SK-N-SH (cell line): Measurements from ENCODE around the gene JAKMIP1. TPM values are rescaled to one million over a fixed set of nuclear protein-coding genes. Genes with fewer than 3 reads are reported as not detected.

ENCODE experiments used
- CTCF ChIA-PET: fragments of 300-600, 350-600 bp; formaldehyde crosslinking; extraction: SDS; loops from one replicate; lab custom pipeline; 2021; lab: Yijun Ruan, JAX
- POLR2A ChIA-PET: fragments of 350-600 bp; sonication (Branson Sonifier 250); formaldehyde crosslinking; extraction: SDS; loops from one replicate; lab custom pipeline; 2020; ENCODE audit warnings: antibody characterized with exemption, inconsistent platforms; lab: Yijun Ruan, JAX
- DNase-seq: peaks from one replicate; pipeline ENCODE4 v3.0.0; 2012
- H2AFZ ChIP-seq: fragments of 200-600 bp; sonication (generic); 2 replicates; pipeline ENCODE4 v1.8.1; 2016; ENCODE audit warnings: antibody characterized with exemption, mild to moderate bottlenecking, low read depth
- H3F3A ChIP-seq: fragments of 200-600 bp; sonication (generic); replicated peaks from 2 replicates; pipeline ENCODE3; 2016; ENCODE audit warnings: antibody characterized with exemption, mild to moderate bottlenecking; ENCODE audit not compliant: insufficient read depth
- H3K27ac ChIP-seq, 2 experiments: fragments of 200-500 bp in 1 of 2; fragments of 200-600 bp in 1 of 2; sonication (Bioruptor generic) in 1 of 2; sonication (generic), shearing (Covaris generic) in 1 of 2; 2 replicates each; pipeline versions ENCODE4 v1.5.1 to v1.6.1; 2014 to 2016; ENCODE audit warnings: low read depth in 2 of 2, inconsistent platforms in 1 of 2, low read length in 1 of 2, mild to moderate bottlenecking in 1 of 2, mixed read lengths in 1 of 2
- H3K27me3 ChIP-seq: fragments of 200-600 bp; sonication (generic), shearing (Covaris generic); 2 replicates; pipeline ENCODE4 v1.6.1; 2016; ENCODE audit warnings: mixed run types; ENCODE audit not compliant: insufficient read depth
- H3K36me3 ChIP-seq, 2 experiments: fragments of 200-500 bp in 1 of 2; fragments of 200-600 bp in 1 of 2; sonication (Bioruptor generic) in 1 of 2; sonication (generic) in 1 of 2; replicated peaks in 1 of 2; 2 replicates each; pipeline versions ENCODE3 to v1.5.1; 2014 to 2016; ENCODE audit warnings: low read length in 1 of 2, mild to moderate bottlenecking in 1 of 2; ENCODE audit not compliant: insufficient read depth in 2 of 2, control insufficient read depth in 1 of 2
- H3K4me1 ChIP-seq, 2 experiments: fragments of 200-500 bp in 1 of 2; fragments of 200-600 bp in 1 of 2; sonication (Bioruptor generic) in 1 of 2; sonication (generic), shearing (Covaris generic) in 1 of 2; 2 replicates each; pipeline versions ENCODE4 v1.5.1 to v1.6.1; 2014 to 2016; ENCODE audit warnings: low read depth in 1 of 2, low read length in 1 of 2, mixed run types in 1 of 2; ENCODE audit not compliant: insufficient read depth in 2 of 2, control insufficient read depth in 1 of 2
- H3K4me2 ChIP-seq: fragments of 200-600 bp; sonication (generic), shearing (Covaris generic); 2 replicates; pipeline ENCODE4 v1.6.1; 2017; ENCODE audit warnings: mixed run types
- H3K4me3 ChIP-seq, 2 experiments: fragments of 200-500 bp in 1 of 2; fragments of 200-600 bp in 1 of 2; sonication (Bioruptor generic) in 1 of 2; sonication (generic), shearing (Covaris generic) in 1 of 2; 2 replicates each; pipeline versions ENCODE4 v1.5.1 to v1.8.1; 2014 to 2016; ENCODE audit warnings: low read depth in 2 of 2, inconsistent platforms in 1 of 2, low read length in 1 of 2, mild to moderate bottlenecking in 1 of 2, mixed read lengths in 1 of 2, moderate library complexity in 1 of 2
- H3K79me2 ChIP-seq: fragments of 200-600 bp; sonication (generic); 2 replicates; pipeline ENCODE4 v1.8.1; 2017; ENCODE audit warnings: mild to moderate bottlenecking; ENCODE audit not compliant: insufficient read depth
- H3K9ac ChIP-seq: fragments of 200-600 bp; sonication (generic); 2 replicates; pipeline ENCODE4 v1.6.1; 2017; ENCODE audit warnings: mixed run types
- H3K9me2 ChIP-seq: fragments of 200-600 bp; sonication (generic); 2 replicates; pipeline ENCODE4 v1.6.1; 2017; ENCODE audit warnings: mixed run types
- H3K9me3 ChIP-seq: fragments of 200-600 bp; sonication (generic); 2 replicates; pipeline ENCODE4 v1.6.1; 2017; ENCODE audit warnings: mixed run types, mild to moderate bottlenecking, moderate library complexity
- H4K20me1 ChIP-seq: fragments of 200-600 bp; sonication (generic); 2 replicates; pipeline ENCODE4 v1.6.1; 2017; ENCODE audit warnings: mild to moderate bottlenecking, mixed run types; ENCODE audit not compliant: insufficient read depth
- ELF1 ChIP-seq: IDR thresholded peaks from 2 replicates; pipeline ENCODE4 v1.4.0; 2012
- FOSL2 ChIP-seq: IDR thresholded peaks from 2 replicates; pipeline ENCODE4 v1.4.0; 2012; ENCODE audit warnings: low read depth, mild to moderate bottlenecking, moderate library complexity, borderline replicate concordance
- FOXJ3 ChIP-seq: sonication (generic); formaldehyde crosslinking; IDR thresholded peaks from 2 replicates; pipeline ENCODE4 v1.5.1; 2020; ENCODE audit warnings: mild to moderate bottlenecking, missing genetic modification reagents
- GATA2 ChIP-seq: sonication (generic); formaldehyde crosslinking; IDR thresholded peaks from 2 replicates; pipeline ENCODE4 v1.5.0; 2020; ENCODE audit warnings: mild to moderate bottlenecking, missing genetic modification reagents
- MEF2A ChIP-seq: IDR thresholded peaks from 2 replicates; pipeline ENCODE4 v1.4.0; 2012; ENCODE audit warnings: low read depth, borderline replicate concordance
- RAD21 ChIP-seq: IDR thresholded peaks from 2 replicates; pipeline ENCODE4 v1.6.1; 2012; ENCODE audit warnings: mild to moderate bottlenecking, low read length
- RCOR1 ChIP-seq: fragments of 150-350 bp; IDR thresholded peaks from 2 replicates; pipeline ENCODE4 v1.6.1; 2017; ENCODE audit warnings: antibody characterized with exemption, low read length
- REST ChIP-seq: IDR thresholded peaks from 2 replicates; pipeline ENCODE4 v1.6.1; 2012; ENCODE audit warnings: mild to moderate bottlenecking, low read depth, low read length, moderate library complexity
- RXRA ChIP-seq: IDR thresholded peaks from 2 replicates; pipeline ENCODE4 v1.4.0; 2012; ENCODE audit warnings: low read depth, mild to moderate bottlenecking, borderline replicate concordance
- SIN3A ChIP-seq: IDR thresholded peaks from 2 replicates; pipeline ENCODE4 v1.6.1; 2012; ENCODE audit warnings: low read depth, mild to moderate bottlenecking, low read length, moderate library complexity, borderline replicate concordance
- SMC3 ChIP-seq: IDR thresholded peaks from 2 replicates; pipeline ENCODE4 v1.6.1; 2012; ENCODE audit warnings: low read depth, low read length, improper control_type of control experiment
- TEAD4 ChIP-seq: IDR thresholded peaks from 2 replicates; pipeline ENCODE4 v1.4.0; 2012; ENCODE audit warnings: mild to moderate bottlenecking, borderline replicate concordance; ENCODE audit not compliant: insufficient read depth
- WGBS: methylation state at CpG from one replicate; pipeline ENCODE4 v1.1.6; 2017; ENCODE audit warnings: low lambda C conversion rate; 5-methylcytosine and 5-hydroxymethylcytosine counted together
- polyA plus RNA-seq, 3 experiments: library from polyadenylated mRNA; depleted of rRNA; stranded (reverse); fragments of >200 nt; gene quantifications; 2 replicates each; pipeline ENCODE4 v1.2.3, GENCODE V29; 2012

JAKMIP1 gene
- polyA plus RNA-seq, 1 of the 3 experiments (the other 2 are of a cell fraction), result 0.54 TPM

- H4K20me1 ChIP-seq, result no peaks in the 10 kb centered on the region
- no peak overlapping the region for H3K4me3 ChIP-seq
- DNase-seq, result peak; percentile 16
- no peak overlapping the region for H3K4me2 ChIP-seq
- no peaks in the 10 kb centered on the region for H3K9me2 ChIP-seq
- H3K36me3 ChIP-seq, result no peaks in the 10 kb centered on the region
- TF ChIP-seq REST, result no peak
- TF ChIP-seq MEF2A, result no peak
- POLR2A ChIA-PET, result no interaction called here
- peaks cover 0 to 14% of the 10 kb centered on the region in 2 experiments; a peak in 1 of 4 replicates for H3K4me1 ChIP-seq
- peaks cover 4% of the 10 kb centered on the region for H3F3A ChIP-seq
- H3K9me3 ChIP-seq, result no peaks in the 10 kb centered on the region
- CTCF ChIA-PET, result interaction anchor here (1.0 to 2.4 kb wide), 3 partner anchors 11 to 123 kb away, joined by 3 to 7 read pairs (median 4); no protein-coding TSS in a partner anchor
- H3K79me2 ChIP-seq, result no peaks in the 10 kb centered on the region
- H3K27me3 ChIP-seq, result no peaks in the 10 kb centered on the region
- H3K27ac ChIP-seq, result no peak overlapping the region
- WGBS, result 67% methylated on average over 18 of the region's 18 CpGs
- no peak overlapping the region for H2AFZ ChIP-seq
- H3K9ac ChIP-seq, result no peak overlapping the region
Observed at GRCh38 chr4:6121276-6121850, 79.0 kb downstream of the JAKMIP1 start.

- CTCF ChIA-PET, result interaction anchor here (1.4 to 2.4 kb wide), 3 partner anchors 10 to 109 kb away, joined by 3 to 7 read pairs (median 4); partner anchors contain the start of gene JAKMIP1
Observed at GRCh38 chr4:6120361-6120760, 80.0 kb downstream of the JAKMIP1 start.

GRCh38 chr4:6119507-6120020 lies 80.8 kb downstream of the JAKMIP1 start:
- H3K9me2 ChIP-seq, result no peaks in the 10 kb centered on the region
- no peak overlapping the region for H3K9ac ChIP-seq
- WGBS, result 32% methylated on average over 5 of the region's 5 CpGs
- no peak overlapping the region for H3K4me3 ChIP-seq
- no peaks in the 10 kb centered on the region for H3F3A ChIP-seq
- ChIA-PET POLR2A (no interaction called here), CTCF (interaction anchor here (1.0 to 2.4 kb wide), 4 partner anchors 9 to 110 kb away, joined by 3 to 7 read pairs (median 4); partner anchors contain the start of gene JAKMIP1)
- no peaks in the 10 kb centered on the region for H4K20me1 ChIP-seq
- no peak overlapping the region for H3K4me2 ChIP-seq
- no peak overlapping the region for H3K27ac ChIP-seq
- H3K27me3 ChIP-seq, result no peaks in the 10 kb centered on the region
- H3K4me1 ChIP-seq, result peaks cover 0 to 19% of the 10 kb centered on the region in 2 experiments; a peak in 1 of 4 replicates
- DNase-seq, result no peak
- no peaks in the 10 kb centered on the region for H3K9me3 ChIP-seq
- no peaks in the 10 kb centered on the region for H3K36me3 ChIP-seq
- no peak overlapping the region for H2AFZ ChIP-seq
- H3K79me2 ChIP-seq, result no peaks in the 10 kb centered on the region
- no peak for TF ChIP-seq RXRA
- TF ChIP-seq FOSL2, result no peak
- no peak for TF ChIP-seq SMC3
- no peak for TF ChIP-seq RCOR1
- no peak for TF ChIP-seq SIN3A

More at GRCh38 chr4:6120361-6120760, 80.0 kb downstream of the JAKMIP1 start:
- WGBS, result 41% methylated on average over 6 of the region's 6 CpGs
- Histone ChIP-seq H3K27ac (no peak overlapping the region), H4K20me1 (no peaks in the 10 kb centered on the region), H3K36me3 (no peaks in the 10 kb centered on the region), H3K9me3 (no peaks in the 10 kb centered on the region), H3K9ac (no peak overlapping the region), H3K9me2 (no peaks in the 10 kb centered on the region), H2AFZ (no peak overlapping the region), H3K4me1 (peaks cover 0 to 19% of the 10 kb centered on the region in 2 experiments; a peak in 1 of 4 replicates), H3K4me3 (no peak overlapping the region), H3K4me2 (no peak overlapping the region), H3K27me3 (no peaks in the 10 kb centered on the region), H3F3A (no peaks in the 10 kb centered on the region), H3K79me2 (no peaks in the 10 kb centered on the region)
- TF ChIP-seq MEF2A, result no peak
- no peak for TF ChIP-seq TEAD4
- no peak for TF ChIP-seq FOXJ3 (CRISPR knock-in tag)
- no peak for TF ChIP-seq ELF1
- TF ChIP-seq GATA2, result no peak
- no peak for TF ChIP-seq RCOR1
- no peak for TF ChIP-seq RAD21
- TF ChIP-seq FOSL2, result no peak
- POLR2A ChIA-PET, result no interaction called here
- no peak for DNase-seq
